NT2/D1 (cell line): ENCODE data around the gene EIF4E1B.

Experiments
- DNase-seq: peaks from one replicate; pipeline ENCODE4 v3.0.0-alpha.2; 2011; ENCODE audit warnings: low read depth, low spot score
- H3K27me3 ChIP-seq: 2 replicates; pipeline ENCODE4 v1.6.0; 2011; ENCODE audit warnings: mild to moderate bottlenecking; ENCODE audit not compliant: insufficient read length, insufficient read depth
- H3K36me3 ChIP-seq: 2 replicates; pipeline ENCODE4 v1.6.1; 2011; ENCODE audit warnings: mild to moderate bottlenecking, low read length, mixed read lengths; ENCODE audit not compliant: insufficient read depth, insufficient read length
- H3K4me1 ChIP-seq: 2 replicates; pipeline ENCODE4 v1.5.1; 2011; ENCODE audit not compliant: insufficient read depth, insufficient read length
- H3K4me3 ChIP-seq: 2 replicates; pipeline ENCODE4 v1.5.1; 2011; ENCODE audit warnings: low read depth; ENCODE audit not compliant: insufficient read length
- H3K9ac ChIP-seq: 2 replicates; pipeline ENCODE4 v1.6.0; 2011; ENCODE audit warnings: low read depth; ENCODE audit not compliant: insufficient read length
- H3K9me3 ChIP-seq: 2 replicates; pipeline ENCODE4 v1.5.1; 2011; ENCODE audit warnings: mild to moderate bottlenecking, low read length; ENCODE audit not compliant: insufficient read depth
- YY1 ChIP-seq: IDR thresholded peaks from 2 replicates; pipeline ENCODE4 v1.6.1; 2011; ENCODE audit not compliant: insufficient read length, insufficient read depth

EIF4E1B gene

GRCh38 chr5:176695073-176695472, 64.6 kb downstream of the EIF4E1B start:
- Histone ChIP-seq H3K4me3 (no peak overlapping the region), H3K36me3 (no peaks in the 10 kb centered on the region), H3K9me3 (no peaks in the 10 kb centered on the region), H3K9ac (no peak overlapping the region), H3K27me3 (peaks cover 3% of the 10 kb centered on the region), H3K4me1 (peaks cover 16% of the 10 kb centered on the region)
- no peak for TF ChIP-seq YY1
- DNase-seq = no peak
